Left ventricle myocardium inferior (tissue), 1 donor: ENCODE measurements around the gene MBNL2. TPM values are rescaled to one million over a fixed set of nuclear protein-coding genes. Genes with fewer than 3 reads are reported as not detected.

Experiments used
- DNase-seq: peaks from one replicate; pipeline ENCODE4 v3.0.0-alpha.2; 2020
- H3K27ac ChIP-seq: fragments of 200-600 bp; replicated peaks from 2 replicates; pipeline ENCODE4 v1.8.0; 2021
- H3K27me3 ChIP-seq: fragments of 200-600 bp; 2 replicates; pipeline ENCODE4 v1.8.0; 2021; ENCODE audit warnings: low read depth
- H3K36me3 ChIP-seq: fragments of 200-600 bp; 2 replicates; pipeline ENCODE4 v1.8.0; 2021
- H3K4me1 ChIP-seq: fragments of 200-600 bp; 2 replicates; pipeline ENCODE4 v1.8.0; 2021
- H3K4me3 ChIP-seq: fragments of 200-600 bp; 2 replicates; pipeline ENCODE4 v1.8.0; 2021; ENCODE audit warnings: mild to moderate bottlenecking, moderate library complexity
- H3K9me3 ChIP-seq: fragments of 200-600 bp; replicated peaks from 2 replicates; pipeline ENCODE4 v1.8.0; 2021
- intact Hi-C: fragments of 100-400 bp; cut with micrococcal nuclease; formaldehyde crosslinking; loops from one replicate; pipeline ENCODE4 v1.11.0; 2022
- total RNA-seq: library from RNA; stranded (reverse); fragmentation: NEBNext Ultra II Directional; extraction: Animal tissue kit (Norgen Biotek cat#: 25700); gene quantifications from one replicate; pipeline ENCODE4 v1.2.1, GENCODE V29; 2021
- TF ChIP-seq, protein P1 (sequence below): fragments of 200-600 bp; IDR thresholded peaks from 2 replicates; pipeline ENCODE4 v1.8.0; 2021; ENCODE audit warnings: antibody characterized with exemption, mild to moderate bottlenecking, borderline replicate concordance
- donor health status: DM: no; HTN: yes; CAD: no; lungs with severe emphysema.

Gene MBNL2
- total RNA-seq, 1 donor from 2014 or later = 76.5 TPM

DNA sequence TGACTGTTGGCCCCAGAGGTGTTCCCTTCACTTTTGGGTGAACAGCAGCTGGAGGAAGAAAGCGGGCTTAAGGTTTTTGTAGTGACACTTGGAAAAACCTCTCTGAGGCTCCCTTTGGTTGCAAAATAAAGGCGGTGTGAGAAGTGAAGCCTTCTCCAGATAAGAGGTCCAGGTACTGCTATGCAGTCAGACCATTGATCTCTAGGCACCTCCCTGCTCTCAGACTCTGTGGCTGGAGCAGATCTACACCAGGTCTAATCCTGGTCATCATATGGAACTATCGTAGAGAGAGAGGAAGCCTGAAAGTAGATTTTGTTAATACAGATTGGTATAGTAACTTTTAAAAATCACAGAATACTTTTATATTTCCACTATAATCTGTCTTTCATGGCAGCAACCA, 47.5 kb downstream of the MBNL2 start:
- intact Hi-C loops = loop anchor here (10.0 kb wide), 1 partner anchor 45 kb away; the partner anchor contains the start of gene MBNL2
- TF ChIP-seq, protein P1, sequence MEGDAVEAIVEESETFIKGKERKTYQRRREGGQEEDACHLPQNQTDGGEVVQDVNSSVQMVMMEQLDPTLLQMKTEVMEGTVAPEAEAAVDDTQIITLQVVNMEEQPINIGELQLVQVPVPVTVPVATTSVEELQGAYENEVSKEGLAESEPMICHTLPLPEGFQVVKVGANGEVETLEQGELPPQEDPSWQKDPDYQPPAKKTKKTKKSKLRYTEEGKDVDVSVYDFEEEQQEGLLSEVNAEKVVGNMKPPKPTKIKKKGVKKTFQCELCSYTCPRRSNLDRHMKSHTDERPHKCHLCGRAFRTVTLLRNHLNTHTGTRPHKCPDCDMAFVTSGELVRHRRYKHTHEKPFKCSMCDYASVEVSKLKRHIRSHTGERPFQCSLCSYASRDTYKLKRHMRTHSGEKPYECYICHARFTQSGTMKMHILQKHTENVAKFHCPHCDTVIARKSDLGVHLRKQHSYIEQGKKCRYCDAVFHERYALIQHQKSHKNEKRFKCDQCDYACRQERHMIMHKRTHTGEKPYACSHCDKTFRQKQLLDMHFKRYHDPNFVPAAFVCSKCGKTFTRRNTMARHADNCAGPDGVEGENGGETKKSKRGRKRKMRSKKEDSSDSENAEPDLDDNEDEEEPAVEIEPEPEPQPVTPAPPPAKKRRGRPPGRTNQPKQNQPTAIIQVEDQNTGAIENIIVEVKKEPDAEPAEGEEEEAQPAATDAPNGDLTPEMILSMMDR = no peak

DNA sequence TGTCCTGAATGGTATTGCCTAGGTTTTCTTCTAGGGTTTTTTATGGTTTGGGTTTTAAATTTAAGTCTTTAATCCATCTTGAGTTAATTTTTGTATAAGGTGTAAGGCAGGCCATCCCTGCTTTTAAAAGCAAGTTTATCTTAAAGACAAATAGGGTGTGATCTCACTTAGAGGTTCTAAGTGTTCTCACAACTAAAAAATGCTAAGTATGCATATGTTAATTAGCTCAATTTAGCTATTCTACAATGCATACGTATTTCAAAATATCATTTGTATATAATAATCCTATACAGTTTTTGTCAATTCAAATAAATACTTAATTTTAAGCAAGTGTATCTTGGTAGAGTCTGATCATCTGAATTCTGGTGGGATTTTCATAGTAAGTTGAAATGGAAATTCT, 50.4 kb downstream of the MBNL2 start:
- H3K9me3 ChIP-seq = no peaks in the 10 kb centered on the region
- intact Hi-C loops = loop anchor here (10.0 kb wide), 1 partner anchor 48 kb away; the partner anchor contains the start of gene MBNL2
- TF ChIP-seq, protein P1 = no peak
- peaks cover 99% of the 10 kb centered on the region for H3K4me1 ChIP-seq
- H3K27me3 ChIP-seq = no peaks in the 10 kb centered on the region
- H3K27ac ChIP-seq = no peak overlapping the region
- no peak for DNase-seq
- no peak overlapping the region for H3K4me3 ChIP-seq
- H3K36me3 ChIP-seq = peaks cover 19% of the 10 kb centered on the region

More for the DNA sequence above, 47.5 kb downstream of the MBNL2 start:
- Histone ChIP-seq H3K27ac (peak overlapping the region; percentile 58), H3K36me3 (peaks cover 2% of the 10 kb centered on the region), H3K27me3 (no peaks in the 10 kb centered on the region), H3K4me3 (no peak overlapping the region), H3K4me1 (peaks cover 99% of the 10 kb centered on the region), H3K9me3 (no peaks in the 10 kb centered on the region)
- no peak for DNase-seq

- TF ChIP-seq, protein P1 = no peak
- peak overlapping the region; percentile 65 for H3K27ac ChIP-seq
- DNase-seq = no peak
These were observed 51.3 kb downstream of the MBNL2 start for GRCh38 chr13:97273341-97273831.

GRCh38 chr13:97274829-97275649, 52.9 kb downstream of the MBNL2 start:
- Histone ChIP-seq H3K36me3 (peaks cover 17% of the 10 kb centered on the region), H3K4me1 (peaks cover 98% of the 10 kb centered on the region), H3K27me3 (no peaks in the 10 kb centered on the region), H3K27ac (peak overlapping the region; percentile 65), H3K4me3 (no peak overlapping the region), H3K9me3 (no peaks in the 10 kb centered on the region)
- DNase-seq = no peak
- TF ChIP-seq, protein P1 = no peak
- intact Hi-C loops = loop anchor here (10.0 kb wide), 1 partner anchor 50 kb away; the partner anchor contains the start of gene MBNL2

More at GRCh38 chr13:97273341-97273831, 51.3 kb downstream of the MBNL2 start:
- H3K27me3 ChIP-seq = no peaks in the 10 kb centered on the region
- peaks cover 98% of the 10 kb centered on the region for H3K4me1 ChIP-seq
- intact Hi-C loops = loop anchor here (10.0 kb wide), 1 partner anchor 49 kb away; the partner anchor contains the start of gene MBNL2
- peaks cover 17% of the 10 kb centered on the region for H3K36me3 ChIP-seq
- H3K4me3 ChIP-seq = no peak overlapping the region
- H3K9me3 ChIP-seq = no peaks in the 10 kb centered on the region

- intact Hi-C loops = loop anchor here (10.0 kb wide), 1 partner anchor 51 kb away; the partner anchor contains the start of gene MBNL2
These were observed 53.8 kb downstream of the MBNL2 start for GRCh38 chr13:97275776-97276501.

More at GRCh38 chr13:97275776-97276501, 53.8 kb downstream of the MBNL2 start:
- Histone ChIP-seq H3K27ac (peak overlapping the region; percentile 65), H3K36me3 (peaks cover 19% of the 10 kb centered on the region), H3K9me3 (no peaks in the 10 kb centered on the region), H3K4me1 (peaks cover 99% of the 10 kb centered on the region), H3K27me3 (no peaks in the 10 kb centered on the region), H3K4me3 (no peak overlapping the region)
- TF ChIP-seq, protein P1 = no peak
- DNase-seq = no peak
